ENCODE measurements around the gene ABHD5.

The ABHD5 gene

DNA sequence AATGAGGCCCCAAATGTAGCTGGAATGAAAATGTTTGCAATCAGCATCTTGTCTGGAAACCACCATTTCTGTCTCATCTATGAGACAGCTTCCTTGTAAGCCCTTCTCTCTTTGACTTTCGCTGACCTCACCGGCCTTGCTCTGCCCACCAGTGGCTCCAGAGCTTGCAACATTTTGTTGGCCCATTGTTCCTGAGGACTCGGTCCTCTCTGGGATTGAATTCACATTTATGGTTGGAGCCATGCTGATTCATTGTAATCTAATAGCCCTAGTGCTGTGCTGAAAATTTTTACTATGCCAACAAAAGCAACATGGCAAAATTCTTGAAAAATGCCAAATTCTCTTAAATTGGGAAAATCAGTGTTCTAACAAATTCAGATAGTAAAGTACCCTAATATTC lies 37.2 kb downstream of the ABHD5 start:
- DNase-seq (ENCODE audit: low spot score) = no peak
- TF ChIP-seq, protein P1, sequence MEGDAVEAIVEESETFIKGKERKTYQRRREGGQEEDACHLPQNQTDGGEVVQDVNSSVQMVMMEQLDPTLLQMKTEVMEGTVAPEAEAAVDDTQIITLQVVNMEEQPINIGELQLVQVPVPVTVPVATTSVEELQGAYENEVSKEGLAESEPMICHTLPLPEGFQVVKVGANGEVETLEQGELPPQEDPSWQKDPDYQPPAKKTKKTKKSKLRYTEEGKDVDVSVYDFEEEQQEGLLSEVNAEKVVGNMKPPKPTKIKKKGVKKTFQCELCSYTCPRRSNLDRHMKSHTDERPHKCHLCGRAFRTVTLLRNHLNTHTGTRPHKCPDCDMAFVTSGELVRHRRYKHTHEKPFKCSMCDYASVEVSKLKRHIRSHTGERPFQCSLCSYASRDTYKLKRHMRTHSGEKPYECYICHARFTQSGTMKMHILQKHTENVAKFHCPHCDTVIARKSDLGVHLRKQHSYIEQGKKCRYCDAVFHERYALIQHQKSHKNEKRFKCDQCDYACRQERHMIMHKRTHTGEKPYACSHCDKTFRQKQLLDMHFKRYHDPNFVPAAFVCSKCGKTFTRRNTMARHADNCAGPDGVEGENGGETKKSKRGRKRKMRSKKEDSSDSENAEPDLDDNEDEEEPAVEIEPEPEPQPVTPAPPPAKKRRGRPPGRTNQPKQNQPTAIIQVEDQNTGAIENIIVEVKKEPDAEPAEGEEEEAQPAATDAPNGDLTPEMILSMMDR (IDR thresholded peaks at IDR 0.05; ENCODE audit: extremely low read depth, missing control alignments) = no peak

DNA sequence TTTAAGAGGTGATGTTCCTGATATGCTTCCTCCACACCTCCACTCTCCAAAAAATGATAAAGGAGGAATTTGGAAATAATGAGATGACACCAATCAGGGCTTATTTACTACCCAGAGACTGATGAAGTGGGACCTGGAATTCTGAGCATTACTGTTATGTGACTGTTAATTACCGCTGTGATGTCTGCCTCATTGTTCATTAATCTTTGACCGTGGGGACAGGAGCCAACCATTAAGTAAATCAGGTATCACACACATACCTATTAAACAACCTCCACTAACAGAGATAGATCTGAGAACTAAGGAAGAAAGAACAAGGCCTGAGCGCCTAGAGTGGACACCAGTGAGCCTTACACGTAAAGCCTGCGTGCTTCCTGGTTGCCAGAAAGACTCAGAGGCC lies 37.7 kb downstream of the ABHD5 start:
- TF ChIP-seq, protein P1 (IDR thresholded peaks at IDR 0.05; ENCODE audit: extremely low read depth, missing control alignments) = no peak

DNA sequence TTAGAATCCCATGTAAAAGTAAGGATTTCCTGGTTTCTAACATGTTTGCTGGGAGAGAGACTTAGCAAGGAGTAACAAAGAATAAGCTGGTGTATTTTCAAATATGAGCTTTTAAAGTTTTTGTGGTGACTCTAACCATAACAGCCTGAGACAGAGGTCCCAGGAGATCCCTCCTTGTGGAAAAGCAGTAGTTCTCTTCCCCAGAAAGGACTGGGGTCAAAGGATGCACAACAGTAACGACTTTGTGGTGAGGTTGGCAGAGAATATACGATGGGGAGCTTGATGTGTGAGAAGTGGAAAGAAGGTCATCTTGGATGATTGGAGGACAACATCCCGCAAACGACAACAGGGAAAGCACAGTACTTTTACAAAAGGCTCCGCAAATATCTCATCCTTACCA lies 38.2 kb downstream of the ABHD5 start:
- no peak for DNase-seq (ENCODE audit: low spot score)
- TF ChIP-seq, protein P1 (IDR thresholded peaks at IDR 0.05; ENCODE audit: extremely low read depth, missing control alignments) = no peak

More for the DNA sequence above, 37.7 kb downstream of the ABHD5 start:
- no peak for DNase-seq (ENCODE audit: low spot score)

DNA sequence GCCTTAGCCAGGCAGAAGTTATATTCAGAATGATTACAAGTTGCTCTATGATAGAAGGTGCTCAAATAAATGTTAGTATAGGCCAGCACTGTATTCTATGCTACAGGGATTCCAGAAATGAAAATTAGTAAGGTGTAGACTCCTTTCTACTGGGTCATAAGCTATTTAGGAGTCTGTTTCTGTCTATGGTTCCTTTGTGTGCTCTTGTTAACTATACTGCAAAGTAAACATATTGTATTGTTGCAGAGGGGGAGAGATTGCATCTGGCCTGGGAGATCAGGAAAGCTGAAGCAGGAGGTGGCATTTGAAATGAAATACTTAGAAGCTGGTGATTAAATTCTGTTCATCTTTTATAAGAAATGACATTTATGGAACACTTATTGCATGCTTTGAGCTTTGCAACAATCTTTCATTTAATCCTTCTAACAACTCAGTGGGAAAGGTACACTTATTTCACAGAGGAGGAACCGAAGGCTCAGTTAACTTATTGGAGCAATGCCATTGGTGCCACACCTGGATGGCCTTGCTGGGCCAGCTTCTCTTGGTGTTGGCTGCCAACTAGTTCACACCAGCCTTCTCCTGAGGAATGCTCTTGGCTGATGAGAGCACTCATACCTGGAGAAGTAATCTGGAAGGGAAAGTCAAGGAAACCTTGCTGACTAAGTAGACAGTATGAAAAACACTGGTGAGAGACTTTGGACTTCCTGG lies 39.1 kb downstream of the ABHD5 start:
- no peak for DNase-seq (ENCODE audit: low spot score)
- TF ChIP-seq, protein P1 (IDR thresholded peaks at IDR 0.05; ENCODE audit: extremely low read depth, missing control alignments) = no peak

DNA sequence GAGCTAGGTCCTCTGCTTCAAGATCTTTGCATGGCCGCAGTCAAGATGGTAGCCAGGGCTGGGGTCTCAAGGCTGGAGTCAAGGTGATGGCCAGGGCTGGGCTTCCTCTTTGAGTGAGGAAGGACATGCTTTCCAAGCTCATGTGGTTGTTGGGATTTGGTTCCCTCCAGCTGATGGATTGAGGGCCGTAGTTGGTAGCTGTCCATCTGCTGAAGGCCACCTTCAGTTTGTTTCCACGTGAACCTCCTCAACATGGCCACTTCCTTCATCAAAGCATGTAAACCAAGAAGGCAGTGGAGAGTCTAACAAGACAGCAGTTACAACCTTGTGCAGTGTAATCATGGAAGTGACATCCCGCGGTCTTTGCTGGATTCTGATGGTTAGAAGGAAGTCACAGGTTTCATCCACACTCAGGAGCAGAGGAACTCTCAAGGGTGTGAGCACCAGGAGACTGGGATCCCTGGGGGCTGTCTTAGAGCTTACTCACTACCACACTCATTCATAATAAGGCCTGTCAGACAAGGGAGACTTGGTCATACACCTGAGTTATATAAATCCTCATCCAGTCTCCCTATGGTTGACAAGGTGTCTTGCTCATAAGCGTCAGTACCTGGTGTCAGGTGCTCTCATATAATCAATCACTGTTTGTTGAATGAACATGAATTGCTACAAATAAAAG lies 42.1 kb downstream of the ABHD5 start:
- DNase-seq (ENCODE audit: low spot score) = no peak

DNA sequence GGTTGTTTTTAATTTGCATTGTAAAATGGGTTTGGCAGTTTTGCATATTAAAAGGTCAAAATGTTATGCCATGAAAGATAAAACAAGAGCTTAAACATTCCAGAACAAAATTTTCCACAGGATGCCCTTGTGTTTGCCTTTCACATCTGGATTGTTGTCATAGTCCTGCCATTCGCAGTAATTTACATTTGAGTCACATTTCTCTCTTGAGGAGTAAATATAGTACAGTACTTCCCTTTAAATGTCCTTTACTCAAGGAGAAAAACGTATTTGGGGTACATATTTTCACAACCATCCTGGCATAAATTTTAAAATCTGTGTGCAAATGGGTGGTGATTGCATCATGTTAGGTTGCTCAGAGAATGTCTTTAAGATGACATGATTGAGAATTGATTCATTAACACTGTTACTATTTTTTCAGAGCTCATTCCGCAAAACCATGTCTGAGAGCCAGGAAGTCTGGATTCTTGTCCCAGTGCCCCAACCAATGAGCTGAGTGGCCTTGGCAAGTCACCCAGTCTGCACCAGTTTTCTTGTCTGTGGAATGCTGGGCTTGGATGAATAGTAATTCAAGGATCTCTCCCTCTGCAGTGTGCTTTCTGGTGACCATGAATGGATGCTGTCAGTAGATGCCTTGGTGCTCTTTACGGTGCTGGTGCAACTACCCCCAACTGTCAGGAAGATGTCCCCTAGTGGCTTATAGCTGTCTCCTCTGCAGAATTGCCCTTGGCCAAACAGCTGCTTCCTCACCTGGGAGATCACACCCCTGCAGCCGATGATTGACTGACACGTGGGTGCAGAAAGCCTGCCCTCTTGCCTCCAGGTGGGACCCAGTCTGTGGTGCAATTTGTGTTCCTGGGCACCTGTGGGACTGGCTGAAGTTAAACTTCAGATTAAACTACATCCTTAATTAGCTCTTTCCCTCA lies 43.0 kb downstream of the ABHD5 start:
- DNase-seq (ENCODE audit: low spot score) = no peak
- TF ChIP-seq, protein P1 (IDR thresholded peaks at IDR 0.05; ENCODE audit: extremely low read depth, missing control alignments) = no peak

More for the DNA sequence above, 42.1 kb downstream of the ABHD5 start:
- TF ChIP-seq, protein P1 (IDR thresholded peaks at IDR 0.05; ENCODE audit: extremely low read depth, missing control alignments) = no peak
